Panc1 (cell line): ENCODE measurements around the gene GORASP2. TPM values are rescaled to one million over a fixed set of nuclear protein-coding genes. Genes with fewer than 3 reads are reported as not detected.

ENCODE experiments used
- ATAC-seq: fragments of 200-7000 bp; cut with Tn5 transposase; 2 replicates; pipeline ENCODE4 v1.9.1; 2020; ENCODE audit warnings: mild to moderate bottlenecking, moderate library complexity
- BruUV-seq: library from RNA; stranded (reverse); fragments of 400-500 nt; replicated peaks from 2 replicates; lab custom pipeline; 2021; lab: Mats Ljungman, UMichigan
- CTCF ChIA-PET: fragments of 300-600 bp; sonication (Branson Sonifier 250); formaldehyde crosslinking; loops from one replicate; lab custom pipeline; 2022; ENCODE audit warnings: antibody characterized with exemption; lab: Charles Lee
- POLR2A ChIA-PET: fragments of 300-600 bp; sonication (Branson Sonifier 250); formaldehyde crosslinking; loops from one replicate; lab custom pipeline; 2022; ENCODE audit warnings: antibody characterized with exemption; lab: Charles Lee
- DNase-seq: peaks from one replicate; pipeline ENCODE4 v3.0.0-alpha.2; 2010; ENCODE audit warnings: low read depth, low spot score
- H3K27ac ChIP-seq: 2 replicates; pipeline ENCODE4 v1.5.1; 2011; ENCODE audit warnings: mild to moderate bottlenecking, low read length, inconsistent platforms
- H3K27me3 ChIP-seq: fragments of 200-500 bp; sonication (Bioruptor generic); 2 replicates; pipeline ENCODE4 v1.6.0; 2014; ENCODE audit warnings: low read length, inconsistent platforms; ENCODE audit not compliant: control insufficient read depth, insufficient read depth
- H3K36me3 ChIP-seq: fragments of 200-500 bp; sonication (Bioruptor generic); 2 replicates; pipeline ENCODE4 v1.5.1; 2014; ENCODE audit warnings: inconsistent platforms, mild to moderate bottlenecking, low read length, moderate library complexity; ENCODE audit not compliant: control insufficient read depth, insufficient read depth
- H3K4me1 ChIP-seq: 2 replicates; pipeline ENCODE4 v1.5.1; 2011; ENCODE audit warnings: inconsistent platforms, mild to moderate bottlenecking, low read length, moderate library complexity; ENCODE audit not compliant: control insufficient read depth, insufficient read depth
- H3K4me3 ChIP-seq, 2 experiments: 2 replicates each; pipeline ENCODE4 v1.5.1; 2011 to 2012; ENCODE audit warnings: low read depth in 2 of 2, low read length in 2 of 2, mild to moderate bottlenecking in 2 of 2, inconsistent platforms in 1 of 2, moderate library complexity in 1 of 2
- H3K9me3 ChIP-seq: fragments of 200-500 bp; sonication (Bioruptor generic); 2 replicates; pipeline ENCODE4 v1.5.1; 2014; ENCODE audit warnings: low read depth, mild to moderate bottlenecking, inconsistent platforms, low read length, moderate library complexity; ENCODE audit not compliant: control insufficient read depth, insufficient read depth
- CTCF ChIP-seq: fragments of 450-650 bp; IDR thresholded peaks from 2 replicates; pipeline ENCODE4 v1.5.1; 2017; ENCODE audit warnings: mild to moderate bottlenecking
- POLR2AphosphoS5 ChIP-seq: IDR thresholded peaks from 2 replicates; pipeline ENCODE4 v1.6.1; 2012; ENCODE audit warnings: mild to moderate bottlenecking, low read depth, low read length, moderate library complexity
- REST ChIP-seq, 2 experiments: IDR thresholded peaks; 2 replicates each; pipeline ENCODE4 v1.6.1; 2011 to 2012; ENCODE audit warnings: low read depth in 2 of 2, control low read depth in 1 of 2, low read length in 1 of 2, mild to moderate bottlenecking in 1 of 2, moderate library complexity in 1 of 2; ENCODE audit not compliant: insufficient read depth in 1 of 2
- SIN3A ChIP-seq: IDR thresholded peaks from 2 replicates; pipeline ENCODE4 v1.6.1; 2012; ENCODE audit warnings: low read depth, mild to moderate bottlenecking, low read length, moderate library complexity, borderline replicate concordance; ENCODE audit not compliant: insufficient read depth
- TCF7L2 ChIP-seq: IDR thresholded peaks from 2 replicates; pipeline ENCODE4 v1.6.1; 2011; ENCODE audit warnings: mild to moderate bottlenecking, low read depth, low read length, inconsistent platforms
- in situ Hi-C: cut with HindIII; loops from 2 replicates; pipeline ENCODE4 v1.10.0; 2016; ENCODE audit warnings: low sequenced_read_pairs, low pct_unique_long_range_greater_than_20kb
- intact Hi-C: fragments of 100-400 bp; cut with micrococcal nuclease; formaldehyde crosslinking; loops from one replicate; pipeline ENCODE4 v1.10.0; 2022; ENCODE audit not compliant: unreplicated experiment
- total RNA-seq: library from RNA; stranded (reverse); gene quantifications from one replicate; pipeline ENCODE4 v1.2.1, GENCODE V29; 2021; ENCODE audit not compliant: unreplicated experiment

Gene GORASP2
- total RNA-seq, 1 experiment from 2014 or later = 62.5 TPM

GRCh38 chr2:170896622-170897021 lies 32.4 kb upstream of the GORASP2 start:
- TF ChIP-seq SIN3A (no peak), REST (IDR thresholded peaks at IDR 0.05; ENCODE audit: insufficient read depth in 1 of 2, low read depth in 2 of 2, low read length in 1 of 2) (no peak), CTCF (no peak), TCF7L2 (no peak), POLR2AphosphoS5 (no peak)
- POLR2A ChIA-PET = no interaction called here
- BruUV-seq = no TSS peak

GRCh38 chr2:170897108-170897507 lies 31.9 kb upstream of the GORASP2 start:
- DNase-seq (no peak), ATAC-seq (no peak)
- ChIA-PET POLR2A (no interaction called here), CTCF (no interaction called here)
- Histone ChIP-seq H3K4me1 (peaks cover 4% of the 10 kb centered on the region; the same call in 1 of the 2 replicates), H3K27me3 (no peaks in the 10 kb centered on the region), H3K4me3 (no peak overlapping the region), H3K36me3 (no peaks in the 10 kb centered on the region), H3K9me3 (no peaks in the 10 kb centered on the region), H3K27ac (no peak overlapping the region)
- BruUV-seq = no TSS peak
- in situ Hi-C loops = no loop called here
- intact Hi-C loops = no loop called here
- TF ChIP-seq TCF7L2 (no peak), POLR2AphosphoS5 (no peak), SIN3A (no peak), CTCF (no peak), REST (IDR thresholded peaks at IDR 0.05; ENCODE audit: insufficient read depth in 1 of 2, low read depth in 2 of 2, low read length in 1 of 2) (no peak)

More at GRCh38 chr2:170896622-170897021, 32.4 kb upstream of the GORASP2 start:
- no peaks in the 10 kb centered on the region for H3K9me3 ChIP-seq
- no peaks in the 10 kb centered on the region for H3K36me3 ChIP-seq
- CTCF ChIA-PET = no interaction called here
- ATAC-seq = no peak
- H3K4me3 ChIP-seq = no peak overlapping the region
- in situ Hi-C loops (no loop called here), intact Hi-C loops (no loop called here)
- H3K27me3 ChIP-seq = no peaks in the 10 kb centered on the region
- no peak for DNase-seq
- no peak overlapping the region for H3K27ac ChIP-seq
- peaks cover 4% of the 10 kb centered on the region; the same call in 1 of the 2 replicates for H3K4me1 ChIP-seq
